Astrocyte (in vitro differentiated cells and primary cell): ENCODE measurements around the gene CDC20B. TPM values are rescaled to one million over a fixed set of nuclear protein-coding genes. Genes with fewer than 3 reads are reported as not detected.

ENCODE experiments used
- DNase-seq: peaks from one replicate; pipeline ENCODE4 v3.0.0-alpha.2; 2010; ENCODE audit warnings: low read depth
- FAIRE-seq: peaks from 2 replicates; lab custom pipeline; 2011; peaks lifted over from hg19 to GRCh38; lab: Jason Lieb, UNC
- H2AFZ ChIP-seq: 2 replicates; pipeline ENCODE4 v1.6.0; 2012; ENCODE audit warnings: low read depth, low read length, inconsistent platforms
- H3K27ac ChIP-seq: 2 replicates; pipeline ENCODE4 v1.5.1; 2011; ENCODE audit warnings: low read depth, low read length, inconsistent platforms
- H3K27me3 ChIP-seq: 2 replicates; pipeline ENCODE4 v1.6.0; 2011; ENCODE audit warnings: low read length, inconsistent platforms; ENCODE audit not compliant: insufficient read depth
- H3K36me3 ChIP-seq: 2 replicates; pipeline ENCODE4 v1.5.1; 2011; ENCODE audit warnings: low read length, inconsistent platforms; ENCODE audit not compliant: insufficient read depth
- H3K4me1 ChIP-seq: 2 replicates; pipeline ENCODE4 v1.5.1; 2011; ENCODE audit warnings: low read length, inconsistent platforms; ENCODE audit not compliant: insufficient read depth
- H3K4me2 ChIP-seq: 2 replicates; pipeline ENCODE4 v1.6.0; 2012; ENCODE audit warnings: low read length, inconsistent platforms
- H3K4me3 ChIP-seq: 2 replicates; pipeline ENCODE4 v1.5.1; 2011; ENCODE audit warnings: low read depth, mild to moderate bottlenecking, low read length, inconsistent platforms; ENCODE audit not compliant: insufficient read depth
- H3K79me2 ChIP-seq: 2 replicates; pipeline ENCODE4 v1.6.0; 2012; ENCODE audit warnings: mild to moderate bottlenecking, low read length, inconsistent platforms; ENCODE audit not compliant: insufficient read depth
- H3K9ac ChIP-seq: 2 replicates; pipeline ENCODE4 v1.6.0; 2012; ENCODE audit warnings: mild to moderate bottlenecking, low read length, inconsistent platforms
- H3K9me3 ChIP-seq: 2 replicates; pipeline ENCODE4 v1.5.1; 2012; ENCODE audit warnings: low read depth, mild to moderate bottlenecking, low read length, inconsistent platforms; ENCODE audit not compliant: insufficient read depth
- H4K20me1 ChIP-seq: 2 replicates; pipeline ENCODE4 v1.6.0; 2012; ENCODE audit warnings: low read length, inconsistent platforms; ENCODE audit not compliant: insufficient read depth
- H3K27ac Mint-ChIP-seq: one replicate; pipeline ENCODE4 v1.8.0; 2021; ENCODE audit warnings: mild to moderate bottlenecking, mixed read lengths; ENCODE audit not compliant: unreplicated experiment
- H3K27me3 Mint-ChIP-seq: one replicate; pipeline ENCODE4 v1.8.0; 2021; ENCODE audit warnings: low read depth, mixed read lengths; ENCODE audit not compliant: unreplicated experiment
- H3K36me3 Mint-ChIP-seq: one replicate; pipeline ENCODE4 v1.8.0; 2021; ENCODE audit warnings: low read depth, mixed read lengths; ENCODE audit not compliant: unreplicated experiment
- H3K4me1 Mint-ChIP-seq: one replicate; pipeline ENCODE4 v1.8.0; 2021; ENCODE audit warnings: low read depth, mixed read lengths; ENCODE audit not compliant: unreplicated experiment
- H3K4me3 Mint-ChIP-seq: one replicate; pipeline ENCODE4 v1.8.0; 2021; ENCODE audit warnings: mild to moderate bottlenecking, moderate library complexity, mixed read lengths; ENCODE audit not compliant: unreplicated experiment
- H3K9me3 Mint-ChIP-seq: one replicate; pipeline ENCODE4 v1.8.0; 2021; ENCODE audit warnings: mild to moderate bottlenecking, mixed read lengths; ENCODE audit not compliant: unreplicated experiment
- EZH2 ChIP-seq: IDR thresholded peaks from 2 replicates; pipeline ENCODE4 v1.6.1; 2012; ENCODE audit warnings: mild to moderate bottlenecking, low read length, inconsistent platforms; ENCODE audit not compliant: insufficient read depth
- total RNA-seq: library from RNA; stranded (reverse); gene quantifications from 2 replicates; pipeline ENCODE4 v1.2.1, GENCODE V29; 2021
- TF ChIP-seq, protein P1 (sequence below): IDR thresholded peaks from 2 replicates; pipeline ENCODE4 v1.5.1; 2011; ENCODE audit warnings: low read depth, mild to moderate bottlenecking, inconsistent platforms, low read length, moderate library complexity; ENCODE audit not compliant: insufficient read depth

CDC20B gene
- total RNA-seq, 1 donor from 2014 or later, result 0.11 TPM

DNA sequence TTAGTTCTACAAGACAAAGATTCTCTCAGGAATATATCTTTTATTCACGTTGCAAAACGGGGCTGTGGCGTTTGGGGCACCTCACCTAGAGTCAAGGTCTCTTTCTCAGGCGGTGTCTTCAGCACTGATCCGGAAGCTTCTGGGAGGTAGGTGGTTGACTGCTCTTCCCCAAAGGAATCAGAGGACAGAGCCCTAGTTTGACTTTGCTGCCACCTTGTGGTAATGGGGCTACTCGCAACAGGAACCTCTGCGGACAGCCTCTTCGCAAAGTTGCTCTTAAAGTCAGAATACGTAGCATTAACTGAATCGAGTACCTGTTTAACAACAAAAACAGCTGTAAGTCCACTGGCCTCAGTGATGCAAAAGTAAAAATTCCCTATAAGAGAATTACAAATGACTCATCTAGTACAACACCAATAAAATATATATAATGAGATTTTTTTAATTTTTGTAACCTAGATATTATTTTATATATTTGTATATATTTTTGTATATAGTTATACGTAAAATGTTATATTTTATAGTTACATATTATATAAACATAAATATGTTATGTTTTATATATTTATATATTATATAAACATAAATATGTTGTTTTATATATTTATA is 26.3 kb downstream of the CDC20B start:
- no peaks in the 10 kb centered on the region for H4K20me1 ChIP-seq
- H3K4me3 Mint-ChIP-seq, result no peak overlapping the region
- no peaks in the 10 kb centered on the region for H3K9me3 Mint-ChIP-seq
- peak overlapping the region; percentile 48 for H3K4me2 ChIP-seq
- peak; percentile 71 for FAIRE-seq
- no peaks in the 10 kb centered on the region for H3K79me2 ChIP-seq
- no peak overlapping the region for H3K27ac Mint-ChIP-seq
- no peaks in the 10 kb centered on the region for H3K36me3 Mint-ChIP-seq
- H2AFZ ChIP-seq, result no peak overlapping the region
- no peak overlapping the region for H3K9ac ChIP-seq
- DNase-seq, result peak; percentile 53
- peaks cover 16% of the 10 kb centered on the region for H3K27me3 ChIP-seq
- no peaks in the 10 kb centered on the region for H3K9me3 ChIP-seq
- TF ChIP-seq EZH2, result no peak
- TF ChIP-seq, protein P1, sequence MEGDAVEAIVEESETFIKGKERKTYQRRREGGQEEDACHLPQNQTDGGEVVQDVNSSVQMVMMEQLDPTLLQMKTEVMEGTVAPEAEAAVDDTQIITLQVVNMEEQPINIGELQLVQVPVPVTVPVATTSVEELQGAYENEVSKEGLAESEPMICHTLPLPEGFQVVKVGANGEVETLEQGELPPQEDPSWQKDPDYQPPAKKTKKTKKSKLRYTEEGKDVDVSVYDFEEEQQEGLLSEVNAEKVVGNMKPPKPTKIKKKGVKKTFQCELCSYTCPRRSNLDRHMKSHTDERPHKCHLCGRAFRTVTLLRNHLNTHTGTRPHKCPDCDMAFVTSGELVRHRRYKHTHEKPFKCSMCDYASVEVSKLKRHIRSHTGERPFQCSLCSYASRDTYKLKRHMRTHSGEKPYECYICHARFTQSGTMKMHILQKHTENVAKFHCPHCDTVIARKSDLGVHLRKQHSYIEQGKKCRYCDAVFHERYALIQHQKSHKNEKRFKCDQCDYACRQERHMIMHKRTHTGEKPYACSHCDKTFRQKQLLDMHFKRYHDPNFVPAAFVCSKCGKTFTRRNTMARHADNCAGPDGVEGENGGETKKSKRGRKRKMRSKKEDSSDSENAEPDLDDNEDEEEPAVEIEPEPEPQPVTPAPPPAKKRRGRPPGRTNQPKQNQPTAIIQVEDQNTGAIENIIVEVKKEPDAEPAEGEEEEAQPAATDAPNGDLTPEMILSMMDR, result peak; percentile 94
- no peaks in the 10 kb centered on the region for H3K4me1 ChIP-seq
- no peak overlapping the region for H3K27ac ChIP-seq
- no peaks in the 10 kb centered on the region for H3K4me1 Mint-ChIP-seq
- peaks cover 7% of the 10 kb centered on the region for H3K27me3 Mint-ChIP-seq
- H3K36me3 ChIP-seq, result no peaks in the 10 kb centered on the region
- H3K4me3 ChIP-seq, result no peak overlapping the region

DNA sequence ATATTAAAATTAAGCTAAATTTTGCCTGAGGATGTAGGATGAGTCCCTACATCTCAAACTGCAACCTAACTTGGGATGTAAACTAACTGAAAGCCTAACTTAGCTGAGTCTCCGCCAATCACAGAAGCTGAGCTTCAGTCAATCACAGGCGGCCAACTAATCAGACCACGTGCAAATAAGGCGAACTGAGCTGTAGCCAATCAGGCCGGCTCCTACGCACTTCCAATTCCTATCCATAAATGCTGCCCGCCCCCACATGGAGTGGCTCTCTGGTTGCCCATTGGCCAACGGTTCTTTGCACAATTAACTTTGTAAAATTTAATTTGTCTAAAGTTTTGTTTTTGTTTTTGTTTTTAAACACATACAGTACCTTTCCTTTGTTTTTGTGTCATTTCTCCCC is 26.9 kb downstream of the CDC20B start:
- no peaks in the 10 kb centered on the region for H3K9me3 ChIP-seq
- peaks cover 7% of the 10 kb centered on the region for H3K27me3 Mint-ChIP-seq
- no peaks in the 10 kb centered on the region for H4K20me1 ChIP-seq
- H3K4me1 ChIP-seq, result no peaks in the 10 kb centered on the region
- no peak overlapping the region for H3K4me3 Mint-ChIP-seq
- no peaks in the 10 kb centered on the region for H3K36me3 ChIP-seq
- DNase-seq (no peak), FAIRE-seq (no peak)
- no peaks in the 10 kb centered on the region for H3K9me3 Mint-ChIP-seq
- H3K4me1 Mint-ChIP-seq, result peaks cover 4% of the 10 kb centered on the region
- peak overlapping the region; percentile 48 for H3K4me2 ChIP-seq
- no peaks in the 10 kb centered on the region for H3K36me3 Mint-ChIP-seq
- no peak overlapping the region for H3K9ac ChIP-seq
- H3K4me3 ChIP-seq, result no peak overlapping the region
- H2AFZ ChIP-seq, result no peak overlapping the region
- peaks cover 16% of the 10 kb centered on the region for H3K27me3 ChIP-seq
- H3K27ac Mint-ChIP-seq, result no peak overlapping the region
- H3K79me2 ChIP-seq, result no peaks in the 10 kb centered on the region
- no peak overlapping the region for H3K27ac ChIP-seq
- no peak for TF ChIP-seq EZH2
- TF ChIP-seq, protein P1, result no peak

DNA sequence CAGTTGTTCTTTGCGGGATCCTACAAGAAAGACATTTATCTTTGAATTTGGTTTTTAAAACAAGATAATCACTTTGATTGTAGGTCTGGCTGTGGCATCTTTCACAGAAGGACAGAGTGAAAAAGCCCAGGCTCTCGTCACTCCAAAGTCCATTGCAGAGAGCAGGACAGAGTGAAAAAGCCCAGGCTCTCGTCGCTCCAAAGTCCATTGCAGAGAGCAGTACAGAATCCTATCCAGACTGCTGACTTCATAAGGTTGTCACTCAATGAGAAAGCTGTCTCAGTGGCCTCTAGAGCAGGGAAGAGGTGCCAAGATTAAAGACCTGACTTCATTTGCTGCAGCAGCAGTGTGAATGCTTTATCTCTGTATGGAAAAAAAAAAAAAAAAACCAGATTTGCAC is 29.4 kb downstream of the CDC20B start:
- TF ChIP-seq, protein P1, result no peak
- TF ChIP-seq EZH2, result no peak
- Mint-ChIP-seq H3K9me3 (no peaks in the 10 kb centered on the region), H3K36me3 (no peaks in the 10 kb centered on the region), H3K27me3 (peaks cover 7% of the 10 kb centered on the region), H3K27ac (no peak overlapping the region), H3K4me1 (peaks cover 6% of the 10 kb centered on the region), H3K4me3 (no peak overlapping the region)
- Histone ChIP-seq H3K79me2 (no peaks in the 10 kb centered on the region), H3K27ac (no peak overlapping the region), H3K36me3 (no peaks in the 10 kb centered on the region), H2AFZ (no peak overlapping the region), H3K4me1 (no peaks in the 10 kb centered on the region), H3K4me2 (no peak overlapping the region), H3K27me3 (peaks cover 16% of the 10 kb centered on the region), H3K4me3 (no peak overlapping the region), H3K9me3 (no peaks in the 10 kb centered on the region), H3K9ac (no peak overlapping the region), H4K20me1 (no peaks in the 10 kb centered on the region)
- DNase-seq, result no peak
- no peak for FAIRE-seq
